ENCODE measurements around the gene CAP2. TPM values are rescaled to one million over a fixed set of nuclear protein-coding genes. Genes with fewer than 3 reads are reported as not detected.
A peak's percentile ranks its signal among the peaks of the same experiment; 100 is the strongest.

The CAP2 gene
- total and polyA plus RNA-seq, 2 experiments from 2014 or later = 4.8 to 22.5 TPM

- peaks cover 50% of the 10 kb centered on the region for H3K4me1 ChIP-seq (ENCODE audit: insufficient read depth)
- peak overlapping the region; percentile 74 for H2AFZ ChIP-seq
- WGBS, 2 experiments (ENCODE audit: low coverage in 1 of 2, low lambda C conversion rate in 2 of 2, missing lambda C conversion rate in 2 of 2) = 1 to 2% methylated on average over 4 of the region's 4 CpGs
- H3K36me3 ChIP-seq (ENCODE audit: low read depth) = no peaks in the 10 kb centered on the region
- peaks cover 3% of the 10 kb centered on the region; the same call in 1 of the 2 replicates for H3K79me2 ChIP-seq (ENCODE audit: insufficient read depth)
- peaks cover 25% of the 10 kb centered on the region for H3F3A ChIP-seq (ENCODE audit: insufficient read depth)
- in situ Hi-C loops (cut with MboI) = no loop called here
- H3K9me3 ChIP-seq (ENCODE audit: low read depth) = no peaks in the 10 kb centered on the region
- DNase-seq = peak; percentile 87
- peak overlapping the region; percentile 63 for H3K4me3 ChIP-seq
- peak overlapping the region; percentile 82 for H3K9ac ChIP-seq
- H3K9me2 ChIP-seq (ENCODE audit: insufficient read depth) = no peaks in the 10 kb centered on the region
- no peaks in the 10 kb centered on the region for H3K27me3 ChIP-seq (replicated peaks; ENCODE audit: insufficient read depth)
- no peaks in the 10 kb centered on the region for H4K20me1 ChIP-seq (ENCODE audit: insufficient read depth)
- H3K4me2 ChIP-seq (ENCODE audit: unreplicated experiment) = peak overlapping the region; percentile 81
- peak overlapping the region; percentile 97 for H3K27ac ChIP-seq
- TF ChIP-seq EZH2phosphoT487 (IDR thresholded peaks at IDR 0.05; ENCODE audit: insufficient read depth, low read depth) (no peak), EZH2 (IDR thresholded peaks at IDR 0.05; ENCODE audit: insufficient read depth, poor library complexity, severe bottlenecking) (no peak)
Observed at GRCh38 chr6:17417817-17418216, 24.4 kb downstream of the CAP2 start.

GRCh38 chr6:17418281-17419188 lies 25.1 kb downstream of the CAP2 start:
- H3K4me3 ChIP-seq = peak overlapping the region; percentile 63
- H4K20me1 ChIP-seq (ENCODE audit: insufficient read depth) = no peaks in the 10 kb centered on the region
- no peaks in the 10 kb centered on the region for H3K9me2 ChIP-seq (ENCODE audit: insufficient read depth)
- H3K27me3 ChIP-seq (replicated peaks; ENCODE audit: insufficient read depth) = no peaks in the 10 kb centered on the region
- H3K4me1 ChIP-seq (ENCODE audit: insufficient read depth) = peaks cover 44% of the 10 kb centered on the region
- H3K4me2 ChIP-seq (ENCODE audit: unreplicated experiment) = peak overlapping the region; percentile 81
- peaks cover 3% of the 10 kb centered on the region; the same call in 1 of the 2 replicates for H3K79me2 ChIP-seq (ENCODE audit: insufficient read depth)
- H3K9me3 ChIP-seq (ENCODE audit: low read depth) = no peaks in the 10 kb centered on the region
- H2AFZ ChIP-seq = peak overlapping the region; percentile 74
- peak overlapping the region; percentile 97 for H3K27ac ChIP-seq
- no peaks in the 10 kb centered on the region for H3K36me3 ChIP-seq (ENCODE audit: low read depth)
- in situ Hi-C loops (cut with MboI) = no loop called here
- H3F3A ChIP-seq (ENCODE audit: insufficient read depth) = peaks cover 25% of the 10 kb centered on the region
- DNase-seq = peak; percentile 76
- 4% methylated on average over 12 of the region's 12 CpGs for WGBS, 2 experiments (ENCODE audit: low coverage in 1 of 2, low lambda C conversion rate in 2 of 2, missing lambda C conversion rate in 2 of 2)
- peak overlapping the region; percentile 82 for H3K9ac ChIP-seq
- TF ChIP-seq EZH2phosphoT487 (IDR thresholded peaks at IDR 0.05; ENCODE audit: insufficient read depth, low read depth) = no peak
- TF ChIP-seq EZH2 (IDR thresholded peaks at IDR 0.05; ENCODE audit: insufficient read depth, poor library complexity, severe bottlenecking) = no peak

- peak; percentile 52 for DNase-seq
- H3K4me3 ChIP-seq = peak overlapping the region; percentile 63
- peaks cover 3% of the 10 kb centered on the region; the same call in 1 of the 2 replicates for H3K79me2 ChIP-seq (ENCODE audit: insufficient read depth)
Observed at GRCh38 chr6:17419189-17419575, 25.8 kb downstream of the CAP2 start.

GRCh38 chr6:17420368-17420767 lies 27.0 kb downstream of the CAP2 start:
- TF ChIP-seq EZH2 (IDR thresholded peaks at IDR 0.05; ENCODE audit: insufficient read depth, poor library complexity, severe bottlenecking) (no peak), EZH2phosphoT487 (IDR thresholded peaks at IDR 0.05; ENCODE audit: insufficient read depth, low read depth) (no peak)
- Histone ChIP-seq H3K9me2 (ENCODE audit: insufficient read depth) (no peaks in the 10 kb centered on the region), H3F3A (ENCODE audit: insufficient read depth) (peaks cover 19% of the 10 kb centered on the region), H3K4me2 (ENCODE audit: unreplicated experiment) (no peak overlapping the region), H3K79me2 (ENCODE audit: insufficient read depth) (peaks cover 3% of the 10 kb centered on the region; the same call in 1 of the 2 replicates), H3K27ac (peak overlapping the region; percentile 3; the same call in 1 of the 2 replicates), H3K27me3 (replicated peaks; ENCODE audit: insufficient read depth) (no peaks in the 10 kb centered on the region), H3K4me1 (ENCODE audit: insufficient read depth) (peaks cover 32% of the 10 kb centered on the region), H3K9me3 (ENCODE audit: low read depth) (no peaks in the 10 kb centered on the region), H3K36me3 (ENCODE audit: low read depth) (no peaks in the 10 kb centered on the region), H3K4me3 (no peak overlapping the region), H2AFZ (no peak overlapping the region), H3K9ac (no peak overlapping the region), H4K20me1 (ENCODE audit: insufficient read depth) (no peaks in the 10 kb centered on the region)
- no peak for DNase-seq
- 96 to 98% methylated on average over 2 of the region's 2 CpGs for WGBS, 2 experiments (ENCODE audit: low coverage in 1 of 2, low lambda C conversion rate in 2 of 2, missing lambda C conversion rate in 2 of 2)
- in situ Hi-C loops (cut with MboI) = no loop called here

More at GRCh38 chr6:17419189-17419575, 25.8 kb downstream of the CAP2 start:
- peak overlapping the region; percentile 74 for H2AFZ ChIP-seq
- no peaks in the 10 kb centered on the region for H3K36me3 ChIP-seq (ENCODE audit: low read depth)
- no peaks in the 10 kb centered on the region for H3K9me3 ChIP-seq (ENCODE audit: low read depth)
- H3K4me2 ChIP-seq (ENCODE audit: unreplicated experiment) = peak overlapping the region; percentile 81
- H3K27ac ChIP-seq = peak overlapping the region; percentile 97
- in situ Hi-C loops (cut with MboI) = no loop called here
- peak overlapping the region; percentile 82 for H3K9ac ChIP-seq
- H4K20me1 ChIP-seq (ENCODE audit: insufficient read depth) = no peaks in the 10 kb centered on the region
- WGBS, 2 experiments (ENCODE audit: low coverage in 1 of 2, low lambda C conversion rate in 2 of 2, missing lambda C conversion rate in 2 of 2) = 20 to 23% methylated on average over 3 of the region's 3 CpGs
- peaks cover 19% of the 10 kb centered on the region for H3F3A ChIP-seq (ENCODE audit: insufficient read depth)
- TF ChIP-seq EZH2 (IDR thresholded peaks at IDR 0.05; ENCODE audit: insufficient read depth, poor library complexity, severe bottlenecking) (no peak), EZH2phosphoT487 (IDR thresholded peaks at IDR 0.05; ENCODE audit: insufficient read depth, low read depth) (no peak)
- H3K4me1 ChIP-seq (ENCODE audit: insufficient read depth) = peaks cover 38% of the 10 kb centered on the region
- no peaks in the 10 kb centered on the region for H3K27me3 ChIP-seq (replicated peaks; ENCODE audit: insufficient read depth)
- H3K9me2 ChIP-seq (ENCODE audit: insufficient read depth) = no peaks in the 10 kb centered on the region

All from GM23248 (cell line).